ENCODE results near the gene TCOF1. TPM values are rescaled to one million over a fixed set of nuclear protein-coding genes. Genes with fewer than 3 reads are reported as not detected.

TCOF1 gene
- total and polyA plus RNA-seq, 2 of the 8 experiments (the other 6 are each of a cell fraction or from before 2014, with no cell fraction given) = 35.9 to 170 TPM

- TF ChIP-seq CHD7 (IDR thresholded peaks at IDR 0.05; ENCODE audit: insufficient replicate concordance, low read length) (no peak), SIN3A (conservative IDR thresholded peaks at IDR 0.05 in 1 of 2, IDR thresholded peaks at IDR 0.05 in 1 of 2; ENCODE audit: low read depth in 1 of 2, low read length in 2 of 2) (no peak), YY1 (IDR thresholded peaks at IDR 0.05; ENCODE audit: low read depth, low read length) (no peak)
These were observed 77.0 kb downstream of the TCOF1 start (continued) for GRCh38 chr5:150434464-150434863.
